NB4 (cell line): ENCODE measurements around the gene PANK2.
"Not testable (repeated sequence)": the region's sequence is repeated elsewhere in the genome, so short reads cannot be mapped to it uniquely, and the experiment has no call there.

Experiments
- DNase-seq: peaks from one replicate; pipeline ENCODE4 v3.0.0; 2010; ENCODE audit warnings: low read depth
- H3K4me3 ChIP-seq: one replicate; pipeline ENCODE4 v1.5.1; 2011; ENCODE audit warnings: mild to moderate bottlenecking, low read depth, low read length, moderate library complexity
- CTCF ChIP-seq: IDR thresholded peaks from one replicate; pipeline ENCODE4 v1.5.1; 2012; ENCODE audit warnings: low read depth, low read length
- MYC ChIP-seq: IDR thresholded peaks from 2 replicates; pipeline ENCODE4 v1.6.1; 2011; ENCODE audit warnings: low read depth, low read length
- POLR2A ChIP-seq: IDR thresholded peaks from 2 replicates; pipeline ENCODE4 v1.6.1; 2011; ENCODE audit warnings: mild to moderate bottlenecking; ENCODE audit not compliant: insufficient read length; ENCODE audit errors: extremely low read depth
- TF ChIP-seq, protein P1 (sequence below): IDR thresholded peaks from 2 replicates; pipeline ENCODE4 v1.6.1; 2011; ENCODE audit warnings: low read depth, low read length

PANK2 gene

DNA sequence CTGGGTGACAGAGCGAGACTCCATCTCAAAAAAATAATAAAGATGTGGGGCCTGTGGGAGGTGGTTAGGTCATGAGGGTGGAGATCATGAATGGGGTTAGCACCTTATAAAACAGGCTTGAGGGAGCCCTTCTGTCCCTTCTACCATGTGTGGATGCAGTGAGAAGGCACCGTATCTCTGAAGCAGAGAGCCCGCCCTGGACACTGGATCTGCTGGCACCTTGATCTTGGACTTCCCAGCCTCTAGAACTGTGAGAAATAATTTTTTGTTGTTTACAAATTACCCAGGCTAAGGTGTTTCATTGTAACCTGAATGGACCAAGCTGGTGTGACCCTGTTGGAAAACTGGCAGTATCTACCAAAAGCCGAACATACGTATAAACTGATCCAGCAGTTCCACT lies 15.7 kb upstream of the PANK2 start:
- no peak for DNase-seq
- TF ChIP-seq CTCF (no peak), MYC (no peak), POLR2A (no peak)
- TF ChIP-seq, protein P1, sequence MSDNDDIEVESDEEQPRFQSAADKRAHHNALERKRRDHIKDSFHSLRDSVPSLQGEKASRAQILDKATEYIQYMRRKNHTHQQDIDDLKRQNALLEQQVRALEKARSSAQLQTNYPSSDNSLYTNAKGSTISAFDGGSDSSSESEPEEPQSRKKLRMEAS = no peak
- no peak overlapping the region for H3K4me3 ChIP-seq

- H3K4me3 ChIP-seq = no peak overlapping the region
- TF ChIP-seq, protein P1 = no peak
- TF ChIP-seq POLR2A (no peak), MYC (no peak), CTCF (no peak)
- DNase-seq = no peak
These were observed 14.9 kb upstream of the PANK2 start for GRCh38 chr20:3874194-3874844.

- DNase-seq = no peak
These were observed 13.7 kb upstream of the PANK2 start for GRCh38 chr20:3875378-3875974.

GRCh38 chr20:3876000-3876399 lies 13.2 kb upstream of the PANK2 start:
- TF ChIP-seq CTCF = no peak
- DNase-seq = no peak
- no peak overlapping the region for H3K4me3 ChIP-seq

More at GRCh38 chr20:3875378-3875974, 13.7 kb upstream of the PANK2 start:
- TF ChIP-seq CTCF (no peak), POLR2A (no peak), MYC (no peak)
- TF ChIP-seq, protein P1 = no peak
- H3K4me3 ChIP-seq = no peak overlapping the region

- DNase-seq = no peak
- H3K4me3 ChIP-seq = no peak overlapping the region
- TF ChIP-seq CTCF = no peak
- TF ChIP-seq MYC = no peak
- TF ChIP-seq, protein P1 = no peak
- no peak for TF ChIP-seq POLR2A
These were observed 12.5 kb upstream of the PANK2 start for GRCh38 chr20:3876676-3877075.

GRCh38 chr20:3878921-3879274 lies 10.3 kb upstream of the PANK2 start:
- not testable (repeated sequence) for DNase-seq, H3K4me3 ChIP-seq
